Stimulated activated CD8-positive, alpha-beta memory T cell treated with anti-CD3 and anti-CD28 coated beads, Interleukin-15, amount 100 ng/mL, for 1 hour (primary cell): ENCODE data around the gene TLK1.

ENCODE experiments used
- DNase-seq: peaks from one replicate; pipeline ENCODE4 v3.0.0-alpha.2; 2020; ENCODE audit warnings: low read depth

TLK1 gene

DNA sequence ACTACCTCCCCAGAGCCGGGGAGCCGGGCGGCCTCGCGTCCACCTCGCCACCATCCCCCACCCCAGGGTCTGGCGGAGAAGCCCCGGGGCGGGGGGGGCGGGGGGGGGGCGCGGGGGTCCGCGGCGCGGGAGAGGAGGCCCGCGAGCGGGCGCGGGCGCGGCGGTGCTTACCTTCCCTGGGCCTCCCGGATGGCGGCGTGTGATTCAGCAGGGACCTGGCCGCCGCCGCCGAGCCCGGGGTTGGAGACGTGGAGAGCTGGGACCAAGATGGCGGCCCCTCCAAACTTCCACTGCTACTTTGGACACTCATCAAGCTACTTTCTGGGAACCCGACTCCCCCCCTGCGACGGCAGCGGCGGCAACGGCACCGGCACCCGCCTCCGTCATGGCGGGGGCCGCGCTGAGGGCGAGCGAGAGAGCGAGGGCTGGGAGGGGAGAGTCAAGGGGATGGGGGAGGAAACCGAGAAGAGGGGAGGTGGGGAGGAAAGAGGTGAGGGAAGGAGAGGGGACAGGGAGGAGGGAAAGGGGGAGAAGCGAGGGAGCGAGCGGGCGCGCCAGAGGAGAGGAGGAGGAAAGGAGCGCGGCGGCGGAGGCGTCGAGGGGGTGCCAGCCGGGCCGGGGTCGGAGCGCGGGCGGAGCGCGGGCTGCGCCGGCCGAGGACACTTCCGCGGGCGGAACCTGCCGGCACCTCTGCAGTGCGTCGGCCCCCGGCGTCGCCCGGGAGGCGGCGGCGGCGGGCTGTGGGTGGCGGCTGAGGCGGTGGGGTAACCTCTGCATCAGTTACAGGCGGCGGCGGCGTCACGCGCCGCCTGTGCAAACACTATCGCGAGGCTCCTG is at the start of gene TLK1:
TSS of gene TLK1 (minus strand) at position 775 of the 837 bp plus-strand sequence. CDS start at position 310, 465 bp downstream.
- DNase-seq, result peak; percentile 32

DNA sequence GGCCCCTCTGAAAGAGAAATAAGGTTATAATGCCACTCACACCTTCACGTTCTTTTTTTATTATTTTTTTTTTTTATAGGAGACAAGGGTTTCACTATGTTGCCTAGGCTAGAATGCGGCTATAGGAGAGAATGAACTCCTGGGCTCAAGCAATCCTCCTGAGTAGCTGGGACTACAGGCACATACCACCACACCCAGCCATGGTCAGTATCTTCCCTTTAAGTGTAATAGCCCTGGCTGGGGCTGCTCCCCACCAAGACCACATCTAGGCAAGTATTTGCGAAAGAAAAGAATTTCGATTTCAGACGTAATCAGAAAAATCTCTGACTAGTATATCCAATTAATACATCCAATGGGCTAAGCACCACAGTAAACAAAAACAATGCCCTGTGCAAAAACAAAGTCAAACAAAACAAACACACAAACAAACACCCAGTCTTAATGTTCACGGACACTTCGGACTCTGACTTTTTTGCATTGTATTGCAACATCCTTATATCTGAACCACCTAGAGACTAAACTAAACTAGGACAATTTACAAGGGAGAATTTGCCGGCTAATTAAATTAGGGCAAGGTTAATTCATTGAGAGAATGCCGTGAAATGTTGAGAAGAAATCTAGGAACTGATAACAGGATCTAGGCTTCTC is 49.6 kb upstream of the TLK1 start:
- DNase-seq, result no peak

DNA sequence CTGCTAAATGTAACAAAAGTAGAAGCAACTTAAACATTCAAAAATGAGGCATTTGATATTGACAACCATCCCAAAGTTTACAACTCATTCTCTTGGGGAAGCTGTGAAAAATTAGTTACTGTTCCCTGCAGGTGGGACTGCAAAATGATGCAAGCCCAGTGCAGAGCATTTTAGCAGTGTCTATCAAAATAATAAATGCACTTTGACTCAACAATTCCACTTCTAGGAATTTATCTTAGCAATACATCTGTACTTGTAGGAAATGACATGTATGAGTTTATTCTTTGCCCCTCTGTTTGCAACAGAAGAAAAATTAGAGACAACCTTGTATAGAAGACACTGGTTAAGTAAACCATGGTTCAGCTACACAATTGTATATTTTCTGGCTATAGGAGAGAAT is 48.0 kb upstream of the TLK1 start:
- DNase-seq, result no peak

GRCh38 chr2:171206422-171207115 is 45.9 kb upstream of the TLK1 start:
- DNase-seq, result no peak

DNA sequence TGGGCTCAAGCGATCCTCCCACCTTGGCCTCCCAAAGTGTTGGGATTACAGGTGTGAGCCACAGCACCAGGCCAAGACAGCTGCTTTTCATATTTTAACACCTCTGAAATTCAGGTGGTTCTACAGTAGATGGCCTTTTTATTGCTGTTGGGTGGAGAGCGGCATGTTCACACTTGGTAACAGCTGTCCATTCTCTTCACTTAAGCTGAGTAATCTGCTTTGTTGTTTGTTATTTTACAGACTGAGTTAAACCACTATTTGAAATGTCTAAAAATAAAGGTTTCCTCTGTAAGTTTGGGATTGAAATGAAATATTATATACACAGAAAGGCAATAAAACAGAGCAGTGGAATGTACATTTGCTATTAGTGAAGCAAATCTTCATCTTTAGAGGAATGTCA is 44.9 kb upstream of the TLK1 start:
- no peak for DNase-seq

DNA sequence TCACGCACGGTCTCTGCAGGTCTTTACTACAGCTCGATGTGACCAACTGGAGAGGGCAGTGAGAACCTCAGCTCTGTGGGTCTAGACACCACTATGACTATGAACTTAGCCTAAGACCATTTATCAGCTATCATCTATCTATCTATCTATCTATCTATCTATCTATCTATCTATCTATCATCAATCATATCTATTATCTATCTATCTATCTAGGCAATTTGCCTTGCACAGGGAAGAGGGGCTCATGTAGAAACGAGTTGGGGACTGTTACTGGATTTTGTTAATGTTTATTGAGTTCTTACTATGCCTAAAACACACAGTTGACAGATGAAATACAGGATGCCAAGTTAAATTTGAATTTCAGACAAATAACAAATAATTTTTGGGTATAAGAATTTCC is 41.1 kb upstream of the TLK1 start:
- no peak for DNase-seq

DNA sequence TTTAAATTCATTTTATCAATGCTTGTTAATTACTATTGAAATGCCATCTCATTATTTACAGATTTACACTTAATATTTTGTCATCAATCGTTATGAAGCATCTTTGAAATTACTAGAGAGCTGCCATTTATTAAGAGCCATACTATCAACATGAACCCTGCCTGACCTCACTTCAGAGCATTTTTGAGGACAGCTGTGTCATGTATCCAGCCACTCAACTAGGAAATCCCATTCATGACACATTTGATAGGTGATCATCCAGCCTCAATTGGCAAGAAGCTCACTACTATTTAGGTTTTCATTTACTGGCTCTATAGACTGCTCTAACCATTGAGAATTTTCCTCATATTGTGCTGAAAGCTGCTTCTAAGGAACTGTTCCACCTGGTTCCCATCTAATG is 40.6 kb upstream of the TLK1 start:
- DNase-seq, result no peak

DNA sequence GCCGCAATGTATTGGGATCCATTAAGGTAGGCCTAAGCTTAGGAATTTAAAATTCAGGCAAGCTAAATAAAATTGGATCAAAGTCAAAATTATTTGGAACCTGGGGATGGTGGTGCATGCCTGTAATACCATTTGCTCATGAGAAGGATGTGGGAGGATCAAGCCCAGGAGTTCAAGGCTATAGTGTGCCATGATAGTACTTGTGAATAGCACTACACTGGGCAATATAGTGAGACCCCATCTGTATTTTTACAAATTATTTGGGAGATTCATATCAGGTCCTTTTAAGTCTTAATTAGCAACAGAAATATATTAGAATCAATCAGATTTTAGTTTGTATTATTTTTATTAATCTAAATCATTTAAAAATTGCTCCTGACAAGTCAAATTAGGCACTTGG is 39.8 kb upstream of the TLK1 start:
- no peak for DNase-seq

GRCh38 chr2:171191021-171191420 is 30.3 kb upstream of the TLK1 start:
- DNase-seq, result no peak

DNA sequence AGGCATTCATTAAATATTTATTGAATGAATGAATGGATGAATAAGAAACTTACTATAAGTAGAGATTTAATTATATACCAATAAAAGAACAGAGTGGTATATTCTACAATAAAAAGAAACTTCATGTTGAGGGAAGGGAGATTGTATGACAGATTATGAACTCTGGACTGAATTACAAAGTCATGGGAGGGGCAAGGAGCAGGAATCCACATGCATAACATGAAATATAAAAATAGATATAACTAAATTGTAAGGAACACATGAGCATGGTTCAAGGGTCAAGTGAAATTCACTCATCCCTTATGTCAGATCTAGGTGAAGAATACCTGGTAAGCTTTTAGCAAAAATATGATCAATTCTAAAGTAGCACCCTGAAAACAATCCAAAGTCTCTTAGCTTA is 27.1 kb upstream of the TLK1 start:
- DNase-seq, result no peak

- no peak for DNase-seq
Measured at GRCh38 chr2:171187177-171187576, 26.5 kb upstream of the TLK1 start.

- no peak for DNase-seq
Measured at GRCh38 chr2:171185941-171186340, 25.2 kb upstream of the TLK1 start.

GRCh38 chr2:171185165-171185818 is 24.6 kb upstream of the TLK1 start:
- DNase-seq, result no peak

- no peak for DNase-seq
Measured at GRCh38 chr2:171181064-171182049, 20.7 kb upstream of the TLK1 start.

GRCh38 chr2:171180229-171180930 is 19.7 kb upstream of the TLK1 start:
- DNase-seq, result no peak

DNA sequence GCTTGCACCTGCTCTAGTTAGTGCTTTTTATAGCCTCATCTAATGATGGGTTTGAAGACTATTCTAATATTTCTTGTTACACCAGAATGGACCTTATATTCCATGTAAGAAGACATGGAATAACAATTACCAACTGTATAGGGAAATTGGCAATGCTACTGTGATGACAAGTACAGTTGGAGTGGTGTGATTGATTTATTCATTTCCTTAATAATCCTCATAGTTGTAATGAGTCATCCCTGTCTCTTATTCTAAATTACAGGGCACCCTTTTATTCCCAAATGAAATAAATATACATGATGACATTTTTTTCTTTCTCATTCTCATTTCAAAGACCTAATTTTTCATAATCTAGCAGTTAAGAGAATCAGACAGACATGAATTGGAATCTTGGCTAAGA is 18.3 kb upstream of the TLK1 start:
- DNase-seq, result no peak

DNA sequence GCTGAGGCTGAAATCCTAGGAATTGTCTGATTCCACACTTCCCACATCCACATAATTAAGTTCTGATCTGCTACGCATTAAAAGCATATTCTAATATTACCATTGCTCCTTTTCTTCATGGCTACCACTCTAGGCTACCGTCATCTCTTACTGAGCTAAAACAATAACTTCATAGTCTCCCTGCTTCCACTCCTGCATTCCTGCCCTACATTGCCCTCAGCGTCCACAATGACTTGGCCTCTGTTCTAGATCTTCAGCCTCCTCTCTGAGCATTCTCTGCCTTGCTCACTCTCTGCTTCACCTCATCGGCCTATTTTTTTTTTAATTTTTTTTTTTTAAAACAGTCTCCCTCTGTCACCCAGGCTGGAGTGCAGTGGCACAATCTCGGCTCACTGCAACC is 15.8 kb upstream of the TLK1 start:
- no peak for DNase-seq

DNA sequence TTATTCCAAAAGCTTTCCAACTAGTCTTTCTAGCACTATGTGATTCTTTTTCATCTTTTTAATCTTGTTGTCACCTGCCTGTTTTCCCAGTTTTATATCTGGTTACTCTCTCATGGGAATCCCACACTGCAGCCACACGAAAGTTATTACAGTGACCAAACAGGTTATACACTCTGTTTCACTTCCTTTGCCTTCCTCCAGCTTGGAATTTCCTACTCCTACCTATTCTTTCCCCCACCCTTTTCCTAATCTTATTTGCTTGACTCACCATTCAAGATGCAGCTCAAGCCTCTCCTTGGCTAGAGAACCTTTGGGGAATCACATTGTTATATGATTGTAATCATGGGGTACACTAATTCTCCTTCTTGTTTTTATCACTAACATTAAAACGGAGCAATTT is 13.4 kb upstream of the TLK1 start:
- no peak for DNase-seq

DNA sequence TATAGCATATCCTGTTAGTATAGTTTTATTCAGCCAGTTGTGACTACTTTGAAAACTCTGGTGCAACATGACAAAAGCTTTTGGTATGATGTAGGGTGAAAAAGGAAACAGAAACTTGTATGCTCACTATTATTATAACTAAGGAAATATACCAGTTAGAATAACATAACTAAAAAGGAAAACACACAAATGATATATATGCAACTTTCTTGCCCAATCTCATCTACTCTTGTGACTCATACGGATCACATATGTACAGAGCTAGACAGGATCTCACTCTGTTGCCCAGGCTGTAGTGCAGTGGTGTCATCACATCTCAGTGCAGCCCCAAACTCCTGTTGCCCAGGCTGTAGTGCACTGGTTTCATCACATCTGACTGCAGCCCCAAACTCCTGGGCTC is 12.4 kb upstream of the TLK1 start:
- no peak for DNase-seq

GRCh38 chr2:171171808-171172207 is 11.1 kb upstream of the TLK1 start:
- no peak for DNase-seq

GRCh38 chr2:171169839-171170238 is 9.1 kb upstream of the TLK1 start:
- DNase-seq, result no peak
